SK-N-SH (cell line): Measurements from ENCODE around the gene INPP5K. TPM values are rescaled to one million over a fixed set of nuclear protein-coding genes. Genes with fewer than 3 reads are reported as not detected.
A peak's percentile ranks its signal among the peaks of the same experiment; 100 is the strongest.

Experiments
- CTCF ChIA-PET: fragments of 300-600, 350-600 bp; formaldehyde crosslinking; extraction: SDS; loops from one replicate; lab custom pipeline; 2021; lab: Yijun Ruan, JAX
- POLR2A ChIA-PET: fragments of 350-600 bp; sonication (Branson Sonifier 250); formaldehyde crosslinking; extraction: SDS; loops from one replicate; lab custom pipeline; 2020; ENCODE audit warnings: antibody characterized with exemption, inconsistent platforms; lab: Yijun Ruan, JAX
- DNase-seq: peaks from one replicate; pipeline ENCODE4 v3.0.0; 2012
- H2AFZ ChIP-seq: fragments of 200-600 bp; sonication (generic); 2 replicates; pipeline ENCODE4 v1.8.1; 2016; ENCODE audit warnings: antibody characterized with exemption, mild to moderate bottlenecking, low read depth
- H3F3A ChIP-seq: fragments of 200-600 bp; sonication (generic); replicated peaks from 2 replicates; pipeline ENCODE3; 2016; ENCODE audit warnings: antibody characterized with exemption, mild to moderate bottlenecking; ENCODE audit not compliant: insufficient read depth
- H3K27ac ChIP-seq, 2 experiments: fragments of 200-500 bp in 1 of 2; fragments of 200-600 bp in 1 of 2; sonication (Bioruptor generic) in 1 of 2; sonication (generic), shearing (Covaris generic) in 1 of 2; 2 replicates each; pipeline versions ENCODE4 v1.5.1 to v1.6.1; 2014 to 2016; ENCODE audit warnings: low read depth in 2 of 2, inconsistent platforms in 1 of 2, low read length in 1 of 2, mild to moderate bottlenecking in 1 of 2, mixed read lengths in 1 of 2
- H3K27me3 ChIP-seq: fragments of 200-600 bp; sonication (generic), shearing (Covaris generic); 2 replicates; pipeline ENCODE4 v1.6.1; 2016; ENCODE audit warnings: mixed run types; ENCODE audit not compliant: insufficient read depth
- H3K36me3 ChIP-seq, 2 experiments: fragments of 200-500 bp in 1 of 2; fragments of 200-600 bp in 1 of 2; sonication (Bioruptor generic) in 1 of 2; sonication (generic) in 1 of 2; replicated peaks in 1 of 2; 2 replicates each; pipeline versions ENCODE3 to v1.5.1; 2014 to 2016; ENCODE audit warnings: low read length in 1 of 2, mild to moderate bottlenecking in 1 of 2; ENCODE audit not compliant: insufficient read depth in 2 of 2, control insufficient read depth in 1 of 2
- H3K4me1 ChIP-seq, 2 experiments: fragments of 200-500 bp in 1 of 2; fragments of 200-600 bp in 1 of 2; sonication (Bioruptor generic) in 1 of 2; sonication (generic), shearing (Covaris generic) in 1 of 2; 2 replicates each; pipeline versions ENCODE4 v1.5.1 to v1.6.1; 2014 to 2016; ENCODE audit warnings: low read depth in 1 of 2, low read length in 1 of 2, mixed run types in 1 of 2; ENCODE audit not compliant: insufficient read depth in 2 of 2, control insufficient read depth in 1 of 2
- H3K4me2 ChIP-seq: fragments of 200-600 bp; sonication (generic), shearing (Covaris generic); 2 replicates; pipeline ENCODE4 v1.6.1; 2017; ENCODE audit warnings: mixed run types
- H3K4me3 ChIP-seq, 2 experiments: fragments of 200-500 bp in 1 of 2; fragments of 200-600 bp in 1 of 2; sonication (Bioruptor generic) in 1 of 2; sonication (generic), shearing (Covaris generic) in 1 of 2; 2 replicates each; pipeline versions ENCODE4 v1.5.1 to v1.8.1; 2014 to 2016; ENCODE audit warnings: low read depth in 2 of 2, inconsistent platforms in 1 of 2, low read length in 1 of 2, mild to moderate bottlenecking in 1 of 2, mixed read lengths in 1 of 2, moderate library complexity in 1 of 2
- H3K79me2 ChIP-seq: fragments of 200-600 bp; sonication (generic); 2 replicates; pipeline ENCODE4 v1.8.1; 2017; ENCODE audit warnings: mild to moderate bottlenecking; ENCODE audit not compliant: insufficient read depth
- H3K9ac ChIP-seq: fragments of 200-600 bp; sonication (generic); 2 replicates; pipeline ENCODE4 v1.6.1; 2017; ENCODE audit warnings: mixed run types
- H3K9me2 ChIP-seq: fragments of 200-600 bp; sonication (generic); 2 replicates; pipeline ENCODE4 v1.6.1; 2017; ENCODE audit warnings: mixed run types
- H3K9me3 ChIP-seq: fragments of 200-600 bp; sonication (generic); 2 replicates; pipeline ENCODE4 v1.6.1; 2017; ENCODE audit warnings: mixed run types, mild to moderate bottlenecking, moderate library complexity
- H4K20me1 ChIP-seq: fragments of 200-600 bp; sonication (generic); 2 replicates; pipeline ENCODE4 v1.6.1; 2017; ENCODE audit warnings: mild to moderate bottlenecking, mixed run types; ENCODE audit not compliant: insufficient read depth
- CHD2 ChIP-seq: fragments of 150-350 bp; IDR thresholded peaks from 2 replicates; pipeline ENCODE4 v1.6.1; 2018; ENCODE audit warnings: low read length; ENCODE audit not compliant: partially characterized antibody
- ELF1 ChIP-seq: IDR thresholded peaks from 2 replicates; pipeline ENCODE4 v1.4.0; 2012
- EP300 ChIP-seq, 2 experiments: IDR thresholded peaks; 2 replicates each; pipeline versions ENCODE4 v1.4.0 to v1.6.1; 2012; ENCODE audit warnings: borderline replicate concordance in 1 of 2, low read depth in 1 of 2, low read length in 1 of 2
- FOSL2 ChIP-seq: IDR thresholded peaks from 2 replicates; pipeline ENCODE4 v1.4.0; 2012; ENCODE audit warnings: low read depth, mild to moderate bottlenecking, moderate library complexity, borderline replicate concordance
- GATA2 ChIP-seq: sonication (generic); formaldehyde crosslinking; IDR thresholded peaks from 2 replicates; pipeline ENCODE4 v1.5.0; 2020; ENCODE audit warnings: mild to moderate bottlenecking, missing genetic modification reagents
- MAX ChIP-seq: IDR thresholded peaks from 2 replicates; pipeline ENCODE4 v1.4.0; 2012; ENCODE audit warnings: low read depth
- MXI1 ChIP-seq: IDR thresholded peaks from 2 replicates; pipeline ENCODE4 v1.6.1; 2012; ENCODE audit warnings: mild to moderate bottlenecking, low read depth, low read length, improper control_type of control experiment
- NFIC ChIP-seq: IDR thresholded peaks from 2 replicates; pipeline ENCODE4 v1.4.0; 2012; ENCODE audit warnings: borderline replicate concordance
- NRF1 ChIP-seq: IDR thresholded peaks from 2 replicates; pipeline ENCODE4 v1.6.1; 2012; ENCODE audit warnings: low read depth, mild to moderate bottlenecking, low read length
- POLR2AphosphoS5 ChIP-seq: IDR thresholded peaks from 2 replicates; pipeline ENCODE4 v1.6.1; 2012; ENCODE audit warnings: low read depth, low read length
- RAD21 ChIP-seq: IDR thresholded peaks from 2 replicates; pipeline ENCODE4 v1.6.1; 2012; ENCODE audit warnings: mild to moderate bottlenecking, low read length
- RCOR1 ChIP-seq: fragments of 150-350 bp; IDR thresholded peaks from 2 replicates; pipeline ENCODE4 v1.6.1; 2017; ENCODE audit warnings: antibody characterized with exemption, low read length
- RXRA ChIP-seq: IDR thresholded peaks from 2 replicates; pipeline ENCODE4 v1.4.0; 2012; ENCODE audit warnings: low read depth, mild to moderate bottlenecking, borderline replicate concordance
- SIN3A ChIP-seq: IDR thresholded peaks from 2 replicates; pipeline ENCODE4 v1.6.1; 2012; ENCODE audit warnings: low read depth, mild to moderate bottlenecking, low read length, moderate library complexity, borderline replicate concordance
- SMC3 ChIP-seq: IDR thresholded peaks from 2 replicates; pipeline ENCODE4 v1.6.1; 2012; ENCODE audit warnings: low read depth, low read length, improper control_type of control experiment
- TAF1 ChIP-seq: IDR thresholded peaks from 2 replicates; pipeline ENCODE4 v1.6.1; 2012; ENCODE audit warnings: low read depth, mild to moderate bottlenecking, low read length, moderate library complexity, borderline replicate concordance
- TCF12 ChIP-seq: IDR thresholded peaks from 2 replicates; pipeline ENCODE4 v1.4.0; 2012
- TEAD4 ChIP-seq: IDR thresholded peaks from 2 replicates; pipeline ENCODE4 v1.4.0; 2012; ENCODE audit warnings: mild to moderate bottlenecking, borderline replicate concordance; ENCODE audit not compliant: insufficient read depth
- YY1 ChIP-seq: IDR thresholded peaks from 2 replicates; pipeline ENCODE4 v1.4.0; 2012; ENCODE audit warnings: low read depth, mild to moderate bottlenecking
- ZBTB33 ChIP-seq: IDR thresholded peaks from 2 replicates; pipeline ENCODE4 v1.4.0; 2012; ENCODE audit warnings: low read depth, borderline replicate concordance
- WGBS: methylation state at CpG from one replicate; pipeline ENCODE4 v1.1.6; 2017; ENCODE audit warnings: low lambda C conversion rate; 5-methylcytosine and 5-hydroxymethylcytosine counted together
- polyA plus RNA-seq, 3 experiments: library from polyadenylated mRNA; depleted of rRNA; stranded (reverse); fragments of >200 nt; gene quantifications; 2 replicates each; pipeline ENCODE4 v1.2.3, GENCODE V29; 2012
- TF ChIP-seq, protein P1 (sequence below): fragments of 200-600 bp; sonication (generic); IDR thresholded peaks from 2 replicates; pipeline ENCODE4 v1.6.1; 2017; ENCODE audit warnings: antibody characterized with exemption, mild to moderate bottlenecking, moderate library complexity

The INPP5K gene
- polyA plus RNA-seq, 1 of the 3 experiments (the other 2 are of a cell fraction) = 26.2 TPM

GRCh38 chr17:1495265-1495989 is 21.0 kb downstream of the INPP5K start:
- H3K27me3 ChIP-seq = no peaks in the 10 kb centered on the region
- no peak overlapping the region for H3K9ac ChIP-seq
- ChIA-PET CTCF (interaction anchor here (0.8 to 1.9 kb wide), 3 partner anchors 20 to 227 kb away, joined by 3 to 5 read pairs (median 3); no protein-coding TSS in a partner anchor), POLR2A (interaction anchor here (3.2 kb wide), 1 partner anchor 21 kb away, joined by 14 read pairs; the partner anchor contains the start of gene INPP5K)
- no peaks in the 10 kb centered on the region for H3K9me2 ChIP-seq
- no peak overlapping the region for H3K4me2 ChIP-seq
- no peak overlapping the region for H3K4me3 ChIP-seq
- peaks cover 8 to 19% of the 10 kb centered on the region in 2 experiments; a peak in 3 of 4 replicates for H3K4me1 ChIP-seq
- TF ChIP-seq NFIC (peak; percentile 67; the same call in 1 of the 2 replicates), TCF12 (no peak), TEAD4 (0 out of 2 replicates have a peak, but pooled peaks have one; percentile 8), MAX (0 out of 2 replicates have a peak, but pooled peaks have one; percentile 16)
- peak overlapping the region in 1 of 2 experiments; percentile 48; a peak in 1 of 4 replicates for H3K27ac ChIP-seq
- WGBS = 77% methylated on average over 11 of the region's 14 CpGs
- H2AFZ ChIP-seq = no peak overlapping the region
- H3K79me2 ChIP-seq = peaks cover 7% of the 10 kb centered on the region
- H4K20me1 ChIP-seq = no peaks in the 10 kb centered on the region
- peaks cover 0 to 12% of the 10 kb centered on the region in 2 experiments for H3K36me3 ChIP-seq
- no peak for DNase-seq
- H3F3A ChIP-seq = peaks cover 13% of the 10 kb centered on the region
- H3K9me3 ChIP-seq = no peaks in the 10 kb centered on the region

DNA sequence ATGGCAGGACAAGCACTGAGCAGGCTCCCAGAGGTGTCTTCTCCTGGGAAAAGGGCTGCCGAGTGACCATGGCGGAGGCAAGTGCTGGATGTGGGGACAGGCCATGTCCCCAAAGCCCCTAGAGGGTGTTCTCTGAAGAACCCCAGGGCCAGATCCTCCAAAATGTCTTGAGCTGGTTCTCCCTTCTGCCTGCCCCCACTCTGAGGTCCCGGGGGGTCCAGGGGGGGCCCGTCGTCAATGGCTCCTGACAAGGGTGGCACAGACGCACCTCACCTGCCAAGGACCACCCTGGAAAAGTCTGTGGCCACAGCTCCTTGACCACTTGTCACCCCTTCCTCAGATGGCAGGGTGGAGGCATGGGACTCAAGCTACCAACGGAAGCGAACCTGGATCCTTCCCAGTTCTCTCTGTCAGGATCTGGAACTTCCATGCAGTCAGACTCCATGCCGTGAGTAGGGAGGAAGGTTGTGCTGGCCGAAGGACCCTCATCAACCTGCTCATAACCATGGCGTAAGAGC is 21.6 kb downstream of the INPP5K start:
- WGBS = 70% methylated on average over 2 of the region's 11 CpGs
- no peak for DNase-seq
- Histone ChIP-seq H3K4me3 (no peak overlapping the region), H2AFZ (no peak overlapping the region), H3K79me2 (peaks cover 13% of the 10 kb centered on the region), H3K9me3 (no peaks in the 10 kb centered on the region), H3K4me2 (no peak overlapping the region), H3K4me1 (peaks cover 8 to 23% of the 10 kb centered on the region in 2 experiments; a peak in 3 of 4 replicates), H3K27me3 (no peaks in the 10 kb centered on the region), H3K36me3 (peaks cover 0 to 12% of the 10 kb centered on the region in 2 experiments), H3F3A (peaks cover 13% of the 10 kb centered on the region), H3K27ac (peak overlapping the region in 1 of 2 experiments; percentile 48; a peak in 1 of 4 replicates), H3K9ac (no peak overlapping the region), H3K9me2 (no peaks in the 10 kb centered on the region), H4K20me1 (no peaks in the 10 kb centered on the region)
- TF ChIP-seq RXRA = no peak
- no peak for TF ChIP-seq POLR2AphosphoS5
- no peak for TF ChIP-seq SMC3
- no peak for TF ChIP-seq GATA2 (CRISPR knock-in tag)
- no peak for TF ChIP-seq ELF1
- TF ChIP-seq RAD21 = no peak
- TF ChIP-seq TCF12 = no peak
- no peak for TF ChIP-seq YY1
- TF ChIP-seq MXI1 = no peak
- no peak for TF ChIP-seq RCOR1
- no peak for TF ChIP-seq EP300 (IDR thresholded peaks at IDR 0.05; ENCODE audit: borderline replicate concordance in 1 of 2, low read depth in 1 of 2, low read length in 1 of 2)
- TF ChIP-seq TEAD4 = no peak
- TF ChIP-seq CHD2 = no peak
- TF ChIP-seq ZBTB33 = no peak
- TF ChIP-seq, protein P1, sequence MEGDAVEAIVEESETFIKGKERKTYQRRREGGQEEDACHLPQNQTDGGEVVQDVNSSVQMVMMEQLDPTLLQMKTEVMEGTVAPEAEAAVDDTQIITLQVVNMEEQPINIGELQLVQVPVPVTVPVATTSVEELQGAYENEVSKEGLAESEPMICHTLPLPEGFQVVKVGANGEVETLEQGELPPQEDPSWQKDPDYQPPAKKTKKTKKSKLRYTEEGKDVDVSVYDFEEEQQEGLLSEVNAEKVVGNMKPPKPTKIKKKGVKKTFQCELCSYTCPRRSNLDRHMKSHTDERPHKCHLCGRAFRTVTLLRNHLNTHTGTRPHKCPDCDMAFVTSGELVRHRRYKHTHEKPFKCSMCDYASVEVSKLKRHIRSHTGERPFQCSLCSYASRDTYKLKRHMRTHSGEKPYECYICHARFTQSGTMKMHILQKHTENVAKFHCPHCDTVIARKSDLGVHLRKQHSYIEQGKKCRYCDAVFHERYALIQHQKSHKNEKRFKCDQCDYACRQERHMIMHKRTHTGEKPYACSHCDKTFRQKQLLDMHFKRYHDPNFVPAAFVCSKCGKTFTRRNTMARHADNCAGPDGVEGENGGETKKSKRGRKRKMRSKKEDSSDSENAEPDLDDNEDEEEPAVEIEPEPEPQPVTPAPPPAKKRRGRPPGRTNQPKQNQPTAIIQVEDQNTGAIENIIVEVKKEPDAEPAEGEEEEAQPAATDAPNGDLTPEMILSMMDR = no peak
- TF ChIP-seq NRF1 = no peak
- no peak for TF ChIP-seq FOSL2
- no peak for TF ChIP-seq SIN3A
- TF ChIP-seq TAF1 = no peak
- ChIA-PET CTCF (interaction anchor here (0.8 to 1.1 kb wide), 2 partner anchors 20 to 226 kb away, joined by 3 read pairs; no protein-coding TSS in a partner anchor), POLR2A (interaction anchor here (3.2 kb wide), 1 partner anchor 22 kb away, joined by 14 read pairs; the partner anchor contains the start of gene INPP5K)
